ENCODE measurements around the gene PRMT1.

Gene PRMT1

DNA sequence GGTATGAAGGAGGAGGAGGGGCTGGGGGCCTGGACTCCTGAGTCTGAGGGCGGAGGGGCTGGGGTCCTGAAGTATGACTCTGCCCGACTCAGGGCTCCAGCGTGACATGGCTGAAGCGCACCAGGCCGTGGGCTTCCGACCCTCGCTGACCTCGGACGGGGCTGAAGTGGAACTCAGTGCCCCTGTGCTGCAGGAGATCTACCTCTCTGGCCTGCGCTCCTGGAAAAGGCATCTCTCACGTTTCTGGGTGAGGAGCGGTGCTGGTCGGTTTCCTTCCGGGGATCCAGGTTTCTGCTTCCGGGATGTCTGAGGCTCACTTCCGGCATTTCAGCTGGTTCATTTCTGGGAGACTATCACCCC, 15.1 kb downstream of the PRMT1 start:
- TF ChIP-seq TAF1 (IDR thresholded peaks at IDR 0.05; ENCODE audit: borderline replicate concordance, low read depth, low read length) (no peak), POLR2A (IDR thresholded peaks at IDR 0.05; ENCODE audit: low read depth, low read length) (no peak), POLR2AphosphoS5 (IDR thresholded peaks at IDR 0.05; ENCODE audit: low read depth, low read length) (no peak)
- DNase-seq (ENCODE audit: insufficient read length), result no peak
- FAIRE-seq, result no peak

DNA sequence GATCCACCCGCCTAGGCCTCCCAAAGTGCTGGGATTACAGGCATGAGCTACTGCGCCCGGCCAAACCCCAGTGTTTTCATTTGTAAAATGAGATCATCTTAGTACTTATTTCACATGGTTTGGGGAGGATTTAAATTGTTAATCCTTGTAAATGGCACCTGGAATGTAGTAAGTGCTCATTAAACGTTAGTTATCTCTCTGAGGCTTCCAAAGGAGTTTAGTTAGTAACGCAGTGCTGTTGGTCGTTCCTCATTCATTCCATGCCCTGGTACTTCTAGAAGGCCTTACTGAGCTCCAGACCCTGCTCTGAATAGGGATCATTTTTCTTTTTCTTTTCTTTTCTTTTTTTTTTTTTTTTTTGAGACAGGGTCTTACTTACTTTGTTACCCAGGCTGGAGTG, 19.0 kb downstream of the PRMT1 start:
- DNase-seq (ENCODE audit: insufficient read length) (no peak), FAIRE-seq (no peak)
- TF ChIP-seq TAF1 (IDR thresholded peaks at IDR 0.05; ENCODE audit: borderline replicate concordance, low read depth, low read length) (no peak), POLR2A (IDR thresholded peaks at IDR 0.05; ENCODE audit: low read depth, low read length) (no peak), POLR2AphosphoS5 (IDR thresholded peaks at IDR 0.05; ENCODE audit: low read depth, low read length) (no peak)

DNA sequence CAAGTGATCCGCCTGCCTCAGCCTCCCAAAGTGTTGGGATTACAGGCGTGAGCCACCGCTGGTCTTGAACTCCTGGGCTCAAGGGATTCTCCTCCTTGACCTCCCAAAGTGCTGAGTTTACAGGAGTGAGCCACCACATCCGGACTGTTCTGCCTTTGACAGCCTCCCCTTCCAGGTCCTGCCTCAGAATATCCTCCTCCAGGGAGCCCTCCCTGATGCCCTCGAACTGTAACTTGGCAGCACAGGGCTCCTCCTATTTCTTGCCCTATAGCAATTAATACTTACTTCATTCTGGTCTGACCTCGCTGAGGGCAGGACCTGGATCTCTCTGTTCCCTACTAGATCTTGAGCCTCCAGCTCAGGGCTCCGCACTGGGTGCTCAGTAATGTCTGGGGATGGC, 19.8 kb downstream of the PRMT1 start:
- FAIRE-seq (no peak), DNase-seq (ENCODE audit: insufficient read length) (no peak)
- TF ChIP-seq POLR2AphosphoS5 (IDR thresholded peaks at IDR 0.05; ENCODE audit: low read depth, low read length), result no peak

DNA sequence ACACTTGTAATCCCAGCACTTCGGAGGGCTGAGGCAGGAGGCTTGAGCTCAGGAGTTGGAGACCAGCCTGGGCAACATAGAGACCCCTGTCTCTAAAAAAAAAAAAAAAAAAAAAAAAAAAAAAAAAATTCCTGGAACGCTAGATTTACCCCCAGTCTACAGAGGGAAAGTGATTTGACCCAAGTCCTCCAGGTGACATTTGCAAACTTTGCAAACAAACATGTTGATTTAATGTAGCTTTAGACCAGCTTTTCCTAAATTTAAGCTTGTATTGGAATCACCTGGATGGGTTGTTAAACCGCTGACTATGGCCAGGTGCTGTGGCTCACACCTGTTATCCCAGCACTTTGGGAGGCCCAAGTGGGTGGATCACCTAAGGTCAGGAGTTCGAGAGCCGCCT, 22.3 kb downstream of the PRMT1 start:
- TF ChIP-seq TAF1 (IDR thresholded peaks at IDR 0.05; ENCODE audit: borderline replicate concordance, low read depth, low read length) (no peak), POLR2AphosphoS5 (IDR thresholded peaks at IDR 0.05; ENCODE audit: low read depth, low read length) (no peak), POLR2A (IDR thresholded peaks at IDR 0.05; ENCODE audit: low read depth, low read length) (no peak)
- DNase-seq (ENCODE audit: insufficient read length), result no peak
- FAIRE-seq, result no peak

DNA sequence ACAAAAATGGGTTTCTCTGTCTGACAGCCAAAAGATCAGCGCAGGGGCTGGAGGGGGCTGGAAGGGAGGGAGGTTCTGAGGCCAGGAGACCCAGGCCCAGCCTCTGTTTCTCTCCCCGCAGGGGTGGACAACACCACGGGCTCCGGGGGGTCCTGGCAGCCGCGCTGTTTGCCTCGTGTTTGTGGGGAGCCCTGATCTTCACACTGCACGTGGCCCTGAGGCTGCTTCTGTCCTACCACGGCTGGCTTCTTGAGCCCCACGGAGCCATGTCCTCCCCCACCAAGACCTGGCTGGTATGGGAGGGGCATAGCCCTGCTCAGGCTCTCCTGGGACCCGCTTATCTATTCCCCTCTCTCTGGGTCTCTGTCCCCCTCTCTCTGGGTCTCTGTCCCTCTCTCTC, 23.5 kb downstream of the PRMT1 start:
- FAIRE-seq (no peak), DNase-seq (ENCODE audit: insufficient read length) (no peak)
- TF ChIP-seq POLR2AphosphoS5 (IDR thresholded peaks at IDR 0.05; ENCODE audit: low read depth, low read length) (no peak), TAF1 (IDR thresholded peaks at IDR 0.05; ENCODE audit: borderline replicate concordance, low read depth, low read length) (no peak), POLR2A (IDR thresholded peaks at IDR 0.05; ENCODE audit: low read depth, low read length) (no peak)

DNA sequence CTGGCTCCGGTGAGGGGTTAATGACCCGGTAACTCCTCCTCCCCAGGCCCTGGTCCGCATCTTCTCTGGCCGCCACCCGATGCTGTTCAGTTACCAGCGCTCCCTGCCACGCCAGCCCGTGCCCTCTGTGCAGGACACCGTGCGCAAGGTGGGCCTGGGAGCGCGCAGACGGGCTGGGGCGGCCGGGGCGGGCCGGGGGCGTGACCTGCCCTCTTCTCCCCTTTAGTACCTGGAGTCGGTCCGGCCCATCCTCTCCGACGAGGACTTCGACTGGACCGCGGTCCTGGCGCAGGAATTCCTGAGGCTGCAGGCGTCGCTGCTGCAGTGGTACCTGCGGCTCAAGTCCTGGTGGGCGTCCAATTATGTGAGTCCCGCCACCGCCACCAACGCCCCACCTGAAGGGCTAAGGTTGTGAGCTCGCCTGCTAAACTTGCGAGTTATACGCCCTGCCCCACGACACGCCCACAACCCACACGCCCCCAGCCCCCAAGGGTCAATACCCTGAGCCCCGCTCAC, 24.3 kb downstream of the PRMT1 start:
- DNase-seq (ENCODE audit: insufficient read length), result no peak
- FAIRE-seq, result no peak
- TF ChIP-seq TAF1 (IDR thresholded peaks at IDR 0.05; ENCODE audit: borderline replicate concordance, low read depth, low read length) (no peak), POLR2A (IDR thresholded peaks at IDR 0.05; ENCODE audit: low read depth, low read length) (no peak), POLR2AphosphoS5 (IDR thresholded peaks at IDR 0.05; ENCODE audit: low read depth, low read length) (no peak)

DNA sequence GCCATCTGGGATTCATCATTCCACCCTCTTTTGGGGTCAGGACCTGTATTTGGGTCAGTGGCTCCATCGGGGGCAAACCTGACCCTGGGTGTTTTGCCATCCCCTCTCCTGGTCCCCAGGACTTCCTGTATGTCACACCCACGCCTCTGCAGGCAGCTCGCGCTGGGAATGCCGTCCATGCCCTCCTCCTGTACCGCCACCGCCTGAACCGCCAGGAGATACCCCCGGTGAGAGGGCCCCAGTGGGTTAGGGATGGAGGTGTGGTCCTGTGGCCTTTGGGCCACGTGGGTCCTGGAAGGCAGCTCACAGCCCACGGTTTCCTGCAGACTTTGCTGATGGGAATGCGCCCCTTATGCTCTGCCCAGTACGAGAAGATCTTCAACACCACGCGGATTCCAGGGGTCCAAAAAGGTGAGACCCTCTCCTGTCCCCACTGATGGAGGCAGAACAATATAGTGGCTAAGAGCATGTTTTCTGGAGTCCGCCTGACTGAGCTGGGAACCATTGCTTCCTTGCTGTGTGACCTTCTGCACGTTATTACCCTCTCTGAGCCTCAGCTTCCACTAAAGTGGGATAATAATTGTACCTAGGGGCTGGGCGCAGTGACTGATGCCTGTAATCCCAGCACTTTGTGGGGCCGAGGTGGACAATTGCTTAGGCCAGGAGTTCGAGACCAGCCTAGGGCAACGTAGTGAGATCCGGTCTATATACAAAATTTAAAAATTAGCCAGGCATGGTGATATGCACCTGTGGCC, 28.0 kb downstream of the PRMT1 start:
- FAIRE-seq (no peak), DNase-seq (ENCODE audit: insufficient read length) (no peak)
- TF ChIP-seq TAF1 (IDR thresholded peaks at IDR 0.05; ENCODE audit: borderline replicate concordance, low read depth, low read length) (no peak), POLR2AphosphoS5 (IDR thresholded peaks at IDR 0.05; ENCODE audit: low read depth, low read length) (no peak), POLR2A (IDR thresholded peaks at IDR 0.05; ENCODE audit: low read depth, low read length) (no peak)

DNA sequence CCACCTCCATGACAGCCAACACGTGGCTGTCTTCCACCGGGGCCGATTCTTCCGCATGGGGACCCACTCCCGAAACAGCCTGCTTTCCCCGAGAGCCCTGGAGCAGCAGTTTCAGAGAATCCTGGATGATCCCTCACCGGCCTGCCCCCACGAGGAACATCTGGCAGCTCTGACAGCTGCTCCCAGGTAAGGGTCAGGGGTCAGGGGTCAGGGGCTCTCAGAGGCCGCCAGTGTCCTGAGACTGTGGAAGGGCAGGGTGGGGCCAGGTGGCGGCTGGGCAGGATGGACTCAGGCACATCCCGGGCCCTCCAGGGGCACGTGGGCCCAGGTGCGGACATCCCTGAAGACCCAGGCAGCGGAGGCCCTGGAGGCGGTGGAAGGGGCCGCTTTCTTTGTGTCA, 28.8 kb downstream of the PRMT1 start:
- TF ChIP-seq POLR2A (IDR thresholded peaks at IDR 0.05; ENCODE audit: low read depth, low read length) (no peak), POLR2AphosphoS5 (IDR thresholded peaks at IDR 0.05; ENCODE audit: low read depth, low read length) (no peak), TAF1 (IDR thresholded peaks at IDR 0.05; ENCODE audit: borderline replicate concordance, low read depth, low read length) (no peak)
- DNase-seq (ENCODE audit: insufficient read length) (no peak), FAIRE-seq (no peak)

DNA sequence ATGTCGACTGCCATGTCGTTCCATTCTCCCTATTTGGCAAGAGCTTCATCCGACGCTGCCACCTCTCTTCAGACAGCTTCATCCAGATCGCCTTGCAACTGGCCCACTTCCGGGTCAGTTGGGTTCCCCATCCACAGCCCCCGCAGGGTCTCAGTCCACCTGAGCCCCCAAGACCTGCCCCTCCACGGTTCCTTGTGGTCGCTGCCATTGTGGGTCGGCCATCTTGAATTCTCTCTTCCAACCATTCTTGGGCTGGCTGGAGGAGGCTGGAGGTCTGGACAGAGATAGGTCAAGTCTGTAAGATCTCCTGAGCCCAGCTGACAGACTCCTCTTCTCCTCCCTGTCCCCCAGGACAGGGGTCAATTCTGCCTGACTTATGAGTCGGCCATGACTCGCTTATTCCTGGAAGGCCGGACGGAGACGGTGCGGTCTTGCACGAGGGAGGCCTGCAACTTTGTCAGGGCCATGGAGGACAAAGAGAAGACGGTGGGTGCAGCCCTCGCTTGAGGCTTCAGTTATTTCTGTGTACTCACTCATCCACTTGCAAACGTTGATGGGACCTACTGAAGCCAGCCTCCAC, 33.4 kb downstream of the PRMT1 start:
- FAIRE-seq (no peak), DNase-seq (ENCODE audit: insufficient read length) (no peak)
- TF ChIP-seq POLR2A (IDR thresholded peaks at IDR 0.05; ENCODE audit: low read depth, low read length) (no peak), TAF1 (IDR thresholded peaks at IDR 0.05; ENCODE audit: borderline replicate concordance, low read depth, low read length) (no peak), POLR2AphosphoS5 (IDR thresholded peaks at IDR 0.05; ENCODE audit: low read depth, low read length) (no peak)

DNA sequence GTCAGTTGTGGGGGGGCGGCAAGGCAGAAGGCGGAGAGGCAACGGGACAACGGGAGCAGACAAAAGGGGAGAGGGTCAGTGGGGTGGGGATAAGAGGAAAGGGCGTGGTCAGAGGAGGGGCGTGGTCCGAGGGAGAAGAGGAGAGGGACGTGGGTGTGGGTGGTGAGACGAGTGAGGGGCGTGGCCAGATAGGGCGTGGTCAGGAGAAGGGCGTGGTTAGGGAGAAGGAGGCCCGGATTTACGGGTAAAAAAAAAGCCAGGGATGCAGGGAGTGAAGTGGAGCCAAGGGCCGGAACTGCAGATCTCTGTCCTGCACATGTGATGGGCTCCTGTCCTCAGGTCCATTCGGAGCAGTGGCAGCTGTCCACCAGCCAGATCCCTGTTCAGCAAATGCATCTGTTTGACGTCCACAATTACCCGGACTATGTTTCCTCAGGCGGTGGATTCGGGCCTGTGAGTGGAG, 35.4 kb downstream of the PRMT1 start:
- no peak for TF ChIP-seq TAF1 (IDR thresholded peaks at IDR 0.05; ENCODE audit: borderline replicate concordance, low read depth, low read length)
- no peak for TF ChIP-seq POLR2A (IDR thresholded peaks at IDR 0.05; ENCODE audit: low read depth, low read length)
- no peak for TF ChIP-seq POLR2AphosphoS5 (IDR thresholded peaks at IDR 0.05; ENCODE audit: low read depth, low read length)
- FAIRE-seq, result no peak
- DNase-seq (ENCODE audit: insufficient read length), result no peak

DNA sequence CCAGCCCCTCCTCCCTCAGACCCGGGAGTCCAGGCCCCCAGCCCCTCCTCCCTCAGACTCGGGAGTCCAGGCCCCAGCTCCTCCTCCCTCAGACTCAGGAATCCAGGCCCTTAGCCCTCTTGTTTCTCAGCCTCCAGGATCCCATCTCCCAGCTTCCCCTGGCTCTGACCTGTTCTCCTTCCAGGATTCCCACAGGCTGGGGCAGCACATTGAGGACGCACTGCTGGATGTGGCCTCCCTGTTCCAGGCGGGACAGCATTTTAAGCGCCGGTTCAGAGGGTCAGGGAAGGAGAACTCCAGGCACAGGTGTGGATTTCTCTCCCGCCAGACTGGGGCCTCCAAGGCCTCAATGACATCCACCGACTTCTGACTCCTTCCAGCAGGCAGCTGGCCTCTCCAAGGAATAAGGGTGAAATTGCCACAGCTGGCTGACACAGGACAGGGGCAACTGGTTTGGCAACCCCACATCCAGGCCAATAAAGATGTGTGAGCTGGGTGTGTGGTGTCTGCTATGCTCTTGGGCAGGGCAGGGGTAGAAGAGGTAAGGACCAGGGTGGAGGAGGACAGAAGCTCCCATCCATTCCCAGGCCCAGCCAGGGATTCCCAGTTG, 36.3 kb downstream of the PRMT1 start:
- FAIRE-seq (no peak), DNase-seq (ENCODE audit: insufficient read length) (no peak)
- TF ChIP-seq POLR2A (IDR thresholded peaks at IDR 0.05; ENCODE audit: low read depth, low read length), result no peak
- no peak for TF ChIP-seq TAF1 (IDR thresholded peaks at IDR 0.05; ENCODE audit: borderline replicate concordance, low read depth, low read length)
- no peak for TF ChIP-seq POLR2AphosphoS5 (IDR thresholded peaks at IDR 0.05; ENCODE audit: low read depth, low read length)

DNA sequence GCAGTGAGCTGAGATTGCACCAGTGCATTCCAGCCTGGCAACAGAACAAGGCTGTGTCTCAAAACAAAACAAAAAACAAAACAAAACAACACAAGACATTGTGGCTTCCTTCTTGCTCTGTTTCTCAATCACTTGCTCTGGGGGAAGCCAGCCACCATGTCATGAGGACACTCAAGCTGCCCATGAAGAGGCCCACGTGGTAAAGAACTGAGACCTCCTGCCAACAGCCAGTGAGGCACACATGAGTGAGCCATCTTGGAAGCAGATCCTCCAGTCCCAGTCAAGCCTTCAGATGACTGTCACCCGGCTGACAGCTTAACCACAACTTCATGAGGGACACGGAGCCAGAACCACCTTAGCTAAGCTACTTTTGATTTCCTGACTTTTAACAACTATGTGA, 39.1 kb downstream of the PRMT1 start:
- DNase-seq (ENCODE audit: insufficient read length) (no peak), FAIRE-seq (no peak)
- no peak for TF ChIP-seq TAF1 (IDR thresholded peaks at IDR 0.05; ENCODE audit: borderline replicate concordance, low read depth, low read length)
- no peak for TF ChIP-seq POLR2A (IDR thresholded peaks at IDR 0.05; ENCODE audit: low read depth, low read length)
- no peak for TF ChIP-seq POLR2AphosphoS5 (IDR thresholded peaks at IDR 0.05; ENCODE audit: low read depth, low read length)
